AG09309 (cell line): ENCODE measurements around the gene SDK1.

Source experiments
- DNase-seq: peaks from one replicate; pipeline ENCODE4 v3.0.0-alpha.2; 2010; ENCODE audit warnings: low read depth
- H3K4me3 ChIP-seq: 2 replicates; pipeline ENCODE4 v1.5.1; 2011; ENCODE audit warnings: mild to moderate bottlenecking, low read depth, low read length, moderate library complexity; ENCODE audit not compliant: control insufficient read depth
- CTCF ChIP-seq: IDR thresholded peaks from 2 replicates; pipeline ENCODE4 v1.5.1; 2011; ENCODE audit warnings: mild to moderate bottlenecking, low read depth, low read length, inconsistent platforms; ENCODE audit not compliant: insufficient read depth, control insufficient read depth; ENCODE audit errors: missing control alignments

The SDK1 gene

GRCh38 chr7:3657206-3657605, 356.2 kb downstream of the SDK1 start:
- no peak for TF ChIP-seq CTCF
- H3K4me3 ChIP-seq = no peak overlapping the region
- DNase-seq = no peak

GRCh38 chr7:3668743-3669142, 367.7 kb downstream of the SDK1 start:
- H3K4me3 ChIP-seq = no peak overlapping the region
- no peak for DNase-seq
- no peak for TF ChIP-seq CTCF

GRCh38 chr7:3670898-3671297, 369.8 kb downstream of the SDK1 start:
- no peak overlapping the region for H3K4me3 ChIP-seq
- no peak for DNase-seq
- no peak for TF ChIP-seq CTCF

- DNase-seq = no peak
- TF ChIP-seq CTCF = no peak
- no peak overlapping the region for H3K4me3 ChIP-seq
Measured at GRCh38 chr7:3673524-3673923, 372.5 kb downstream of the SDK1 start.

- no peak overlapping the region for H3K4me3 ChIP-seq
- no peak for TF ChIP-seq CTCF
- DNase-seq = no peak
Measured at GRCh38 chr7:3678314-3678810, 377.3 kb downstream of the SDK1 start.

- H3K4me3 ChIP-seq = no peak overlapping the region
- no peak for DNase-seq
- no peak for TF ChIP-seq CTCF
Measured at GRCh38 chr7:3682028-3682710, 381.1 kb downstream of the SDK1 start.
